Colon (tissue), 2 donors: Measurements from ENCODE around the gene OR13A1.
"Not testable (repeated sequence)": the region's sequence is repeated elsewhere in the genome, so short reads cannot be mapped to it uniquely, and the experiment has no call there.

Source experiments
- FAIRE-seq: peaks from 2 replicates; lab custom pipeline; 2012; peaks lifted over from hg19 to GRCh38; lab: Jason Lieb, UNC
- donor health status: control.
- donor health status: control.

The OR13A1 gene

DNA sequence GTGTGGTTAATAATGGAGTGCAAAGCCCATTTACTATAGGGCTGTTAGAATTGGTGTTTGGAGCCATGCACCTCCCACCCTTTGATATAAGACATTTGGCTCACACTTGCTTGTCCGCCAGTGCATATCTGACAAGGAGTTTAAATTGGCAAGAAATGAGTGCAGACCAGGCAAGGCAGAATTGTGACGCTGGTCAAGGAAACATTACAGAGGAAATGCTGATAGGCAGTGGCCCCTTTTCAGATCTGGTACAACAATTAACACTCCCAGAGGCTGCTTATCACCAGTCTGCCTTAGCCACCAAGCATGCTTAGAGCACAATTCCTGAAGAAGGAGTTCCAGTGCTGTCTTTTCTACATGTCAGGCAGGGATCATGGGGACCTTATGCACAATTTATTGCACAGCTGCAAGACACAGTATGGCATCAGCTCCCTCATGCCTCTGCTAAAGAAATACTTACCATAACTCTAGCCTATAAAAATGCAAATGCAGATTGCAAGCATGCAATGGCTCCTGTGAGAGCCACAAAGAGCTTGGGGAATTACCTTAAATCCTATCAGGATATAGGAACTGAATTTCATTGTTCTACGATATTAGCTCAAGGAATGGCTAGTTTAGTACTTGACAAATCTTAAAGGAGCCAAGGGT lies 35.2 kb downstream of the OR13A1 start:
- FAIRE-seq: no peak

DNA sequence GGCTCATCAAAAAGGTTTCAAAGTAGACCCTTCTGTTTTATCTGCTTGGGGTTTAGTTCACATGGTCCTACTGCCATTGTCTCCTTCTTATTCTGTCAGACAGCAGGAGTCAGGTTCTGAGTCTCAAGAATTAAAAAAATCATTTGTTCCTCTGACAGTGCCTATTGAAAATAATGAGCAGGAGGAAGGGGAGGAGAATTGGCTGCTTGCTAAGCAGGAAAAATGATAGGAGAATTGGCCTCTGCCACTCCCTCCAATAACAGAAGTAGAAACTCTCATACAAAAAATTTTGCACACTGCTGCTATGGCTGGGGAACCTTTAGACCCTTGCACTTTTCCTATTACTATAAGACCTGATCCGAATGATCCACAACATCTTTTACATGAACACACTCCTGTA lies 35.7 kb downstream of the OR13A1 start:
- no peak for FAIRE-seq

DNA sequence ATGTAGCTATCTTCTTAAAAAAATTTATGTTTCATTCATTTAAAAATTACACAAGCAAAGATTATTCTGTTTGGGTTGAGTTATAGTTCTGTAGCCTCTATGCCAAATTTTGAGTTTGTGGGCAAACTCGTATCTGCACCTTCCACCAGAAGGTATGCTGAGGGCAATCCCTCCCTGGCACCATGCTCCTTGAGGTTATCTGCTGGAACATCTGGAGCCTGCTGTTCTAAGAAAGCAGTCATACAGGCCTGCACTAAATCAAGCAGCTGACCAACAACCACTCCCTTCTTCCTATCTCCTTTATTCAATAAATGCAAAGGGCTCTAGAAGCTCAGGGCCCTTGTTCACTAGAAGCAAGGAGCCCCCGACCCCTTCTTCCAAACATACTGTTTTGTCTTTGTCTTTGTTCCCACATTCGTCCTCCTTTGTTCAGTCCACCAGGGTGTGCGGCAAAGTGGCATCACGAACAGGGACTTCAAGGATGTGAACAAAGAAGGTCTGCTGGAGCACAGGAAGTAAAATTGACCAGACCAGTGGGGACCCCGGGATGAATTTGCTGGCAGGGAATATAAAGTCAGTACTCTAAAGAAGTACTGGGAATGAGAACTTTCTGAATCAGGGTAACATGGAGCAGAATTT lies 36.4 kb downstream of the OR13A1 start:
- no peak for FAIRE-seq

DNA sequence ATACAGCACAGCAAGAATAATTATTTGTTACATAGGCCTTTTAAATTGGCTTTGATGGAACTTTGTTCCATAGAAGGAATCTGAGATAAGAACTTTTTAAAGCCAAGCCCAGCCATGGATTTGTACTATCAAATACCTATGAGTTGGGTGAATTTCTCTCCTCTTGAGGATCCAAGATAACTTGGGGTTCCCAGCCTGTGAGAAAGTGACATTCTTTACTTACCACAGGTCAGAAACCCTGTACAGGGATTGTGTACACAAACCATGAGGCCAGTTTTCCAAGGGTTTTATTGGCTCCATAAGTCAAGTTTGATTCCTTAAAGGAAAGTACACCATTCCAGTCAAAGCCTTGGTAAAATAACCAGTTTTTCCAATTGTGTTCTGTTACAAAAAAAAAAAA lies 39.3 kb downstream of the OR13A1 start:
- FAIRE-seq: not testable (repeated sequence)

DNA sequence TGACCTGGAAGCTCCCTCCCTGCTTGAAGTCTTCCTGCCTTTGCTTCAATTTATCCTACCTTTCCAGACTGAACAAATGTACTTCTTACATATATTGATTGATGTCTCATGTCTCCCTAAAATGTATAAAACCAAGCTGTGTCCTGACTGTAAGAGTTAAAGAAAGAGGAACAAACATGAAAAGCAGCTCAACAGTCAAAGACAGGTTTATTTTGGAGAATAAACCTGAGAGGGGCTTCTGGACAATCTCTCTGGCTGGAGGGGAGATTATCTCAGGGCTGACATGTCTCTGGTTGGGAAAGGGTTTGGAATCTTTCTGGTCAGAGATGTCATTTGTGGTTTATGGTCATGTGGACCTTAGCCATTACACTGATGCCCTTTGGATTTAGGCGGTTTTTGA lies 41.0 kb downstream of the OR13A1 start:
- no peak for FAIRE-seq

DNA sequence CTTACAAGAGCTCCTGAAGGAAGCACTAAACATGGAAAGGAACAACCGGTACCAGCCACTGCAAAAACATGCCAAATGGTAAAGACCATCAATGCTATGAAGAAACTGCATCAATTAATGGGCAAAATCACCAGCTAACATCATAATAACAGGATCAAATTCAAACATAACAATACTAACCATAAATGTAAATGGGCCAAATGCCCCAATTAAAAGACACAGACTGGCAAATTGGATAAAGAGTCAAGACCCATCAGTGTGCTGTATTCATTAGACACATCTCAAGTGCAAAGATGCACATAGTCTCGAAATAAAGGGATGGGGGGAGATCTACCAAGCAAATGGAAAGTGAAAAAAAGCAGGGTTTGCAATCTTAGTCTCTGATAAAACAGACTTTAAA lies 47.6 kb downstream of the OR13A1 start:
- FAIRE-seq: not testable (repeated sequence)

DNA sequence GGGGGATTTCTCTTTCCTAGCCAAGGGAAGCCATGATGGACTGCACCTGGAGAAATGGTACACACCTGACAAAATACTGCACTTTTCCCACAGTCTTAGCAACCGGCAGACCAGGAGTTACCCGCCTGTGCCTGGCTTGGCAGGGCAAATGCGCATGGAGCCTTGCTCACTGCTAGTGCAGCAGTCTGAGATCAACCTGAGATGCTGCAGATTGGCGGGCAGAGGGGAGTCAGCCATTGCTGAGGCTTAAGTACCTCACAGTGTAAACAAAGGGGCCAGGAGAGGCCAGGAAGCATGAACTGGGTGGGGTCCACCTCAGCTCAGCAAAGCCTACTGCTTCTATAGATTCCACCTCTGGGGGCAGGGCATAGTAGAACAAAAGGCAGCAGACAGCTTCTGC lies 49.4 kb downstream of the OR13A1 start:
- no peak for FAIRE-seq

DNA sequence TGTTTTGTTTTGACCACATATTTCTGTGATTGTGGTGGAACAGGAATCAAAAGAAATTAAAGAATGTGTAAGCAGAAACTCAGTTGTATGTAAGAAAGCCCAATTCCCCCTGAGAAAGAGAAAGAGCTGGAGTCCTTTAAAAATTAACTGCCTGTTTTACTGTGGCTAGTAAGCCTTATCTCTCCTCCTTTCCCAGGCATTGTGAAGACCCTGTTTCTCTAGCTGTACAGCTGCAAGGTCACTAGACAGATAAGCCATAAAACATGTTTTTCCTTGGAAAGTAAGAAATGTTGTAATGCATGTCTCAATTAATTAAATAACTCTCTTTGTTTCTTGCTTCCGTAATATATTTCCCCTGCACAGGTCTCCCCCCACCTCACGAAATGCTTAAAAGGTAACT lies 53.5 kb downstream of the OR13A1 start:
- no peak for FAIRE-seq

DNA sequence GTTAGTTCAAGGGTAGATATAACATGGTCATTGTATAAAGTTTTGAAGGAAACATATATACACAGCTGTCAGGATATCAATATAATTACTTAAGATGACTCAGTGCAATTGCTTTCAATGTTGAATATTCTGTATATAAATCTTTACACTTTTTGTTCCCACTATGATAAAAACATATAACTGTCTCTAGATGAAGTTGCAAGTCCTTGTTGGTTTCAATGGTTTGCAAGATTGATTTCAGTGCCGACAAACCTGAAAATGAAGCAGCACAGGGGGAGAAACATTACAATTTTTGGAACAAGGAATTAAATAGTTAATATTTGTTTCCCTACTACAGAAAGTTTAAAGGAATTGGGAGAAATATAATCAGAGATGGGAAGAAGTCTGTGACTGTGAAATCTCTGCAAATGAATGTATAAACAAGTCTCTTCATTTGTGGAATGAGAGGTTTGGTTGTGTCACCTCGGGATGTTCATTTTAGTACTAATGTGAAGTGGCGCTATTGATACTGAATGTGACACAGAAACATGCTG lies 54.1 kb downstream of the OR13A1 start:
- no peak for FAIRE-seq

DNA sequence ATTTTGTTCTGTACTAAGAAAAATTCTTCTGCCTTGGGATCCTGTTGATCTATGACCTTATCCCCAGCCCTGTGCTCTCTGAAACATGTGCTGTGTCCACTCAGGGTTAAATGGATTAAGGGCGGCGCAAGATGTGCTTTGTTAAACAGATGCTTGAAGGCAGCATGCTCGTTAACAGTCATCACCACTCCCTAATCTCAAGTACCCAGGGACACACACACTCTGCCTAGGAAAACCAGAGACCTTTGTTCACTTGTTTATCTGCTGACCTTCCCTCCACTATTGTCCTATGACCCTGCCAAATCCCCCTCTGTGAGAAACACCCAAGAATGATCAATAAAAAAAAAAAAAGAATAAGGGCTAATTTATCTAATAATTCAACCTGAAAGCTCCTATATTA lies 54.8 kb downstream of the OR13A1 start:
- FAIRE-seq: not testable (repeated sequence)

DNA sequence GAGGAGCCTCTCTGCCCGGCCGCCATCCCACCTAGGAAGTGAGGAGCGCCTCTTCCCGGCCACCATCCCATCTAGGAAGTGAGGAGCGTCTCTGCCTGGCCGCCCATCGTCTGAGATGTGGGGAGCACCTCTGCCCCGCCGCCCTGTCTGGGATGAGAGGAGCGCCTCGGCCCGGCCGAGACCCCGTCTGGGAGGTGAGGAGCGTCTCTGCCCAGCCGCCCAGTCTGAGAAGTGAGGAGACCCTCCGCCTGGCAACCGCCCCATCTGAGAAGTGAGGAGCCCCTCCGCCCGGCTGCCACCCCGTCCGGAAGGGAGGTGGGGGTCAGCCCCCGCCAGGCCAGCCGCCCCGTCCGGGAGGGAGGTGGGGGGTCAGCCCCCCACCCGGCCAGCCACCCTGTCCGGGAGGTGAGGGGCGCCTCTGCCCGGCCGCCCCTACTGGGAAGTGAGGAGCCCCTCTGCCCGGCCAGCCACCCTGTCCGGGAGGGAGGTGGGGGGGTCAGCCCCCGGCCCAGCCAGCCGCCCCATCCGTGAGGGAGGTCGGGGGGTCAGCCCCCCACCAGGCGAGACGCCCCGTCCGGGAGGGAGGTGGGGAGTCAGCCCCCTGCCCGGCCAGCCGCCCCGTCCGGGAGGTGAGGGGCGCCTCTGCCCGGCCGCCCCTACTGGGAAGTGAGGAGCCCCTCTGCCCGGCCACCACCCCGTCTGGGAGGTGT lies 55.5 kb downstream of the OR13A1 start:
- not testable (repeated sequence) for FAIRE-seq

DNA sequence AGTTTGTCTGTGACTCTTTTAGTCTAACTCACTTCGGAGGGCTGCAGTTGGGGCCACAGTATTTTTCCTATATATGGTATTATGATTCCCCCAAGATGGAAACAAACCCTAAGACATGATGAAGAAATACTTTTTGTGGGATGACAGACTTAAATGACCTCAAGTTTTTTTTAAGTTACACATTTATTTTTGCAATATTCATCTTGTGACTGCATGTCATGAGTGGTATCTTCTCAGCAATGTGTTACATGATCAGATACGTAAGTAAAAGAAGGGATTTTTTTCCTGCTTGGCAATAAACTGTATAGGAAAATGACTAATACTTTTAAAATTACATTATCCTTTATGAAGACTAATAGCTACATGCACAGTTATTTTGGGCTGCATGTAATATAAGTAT lies 57.8 kb downstream of the OR13A1 start:
- FAIRE-seq: no peak

DNA sequence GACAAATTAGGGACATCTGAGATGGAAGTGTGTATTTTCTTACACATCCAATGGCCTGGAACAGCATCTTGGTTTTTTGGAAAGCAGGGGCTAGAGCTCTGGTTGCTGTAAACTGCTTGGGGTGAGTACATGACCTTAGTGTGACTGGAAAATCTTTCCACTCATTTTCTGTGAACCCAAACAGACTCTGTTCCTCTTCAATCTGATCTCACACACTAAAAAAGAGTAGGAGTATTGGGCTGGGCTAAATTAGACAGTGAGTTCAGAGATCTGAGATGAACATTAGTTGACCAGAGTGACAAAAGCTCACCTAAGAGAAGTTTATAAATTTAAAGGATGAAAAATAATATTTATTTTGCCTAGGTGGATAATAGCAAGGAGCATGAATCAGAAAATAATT lies 59.2 kb downstream of the OR13A1 start:
- FAIRE-seq: no peak

DNA sequence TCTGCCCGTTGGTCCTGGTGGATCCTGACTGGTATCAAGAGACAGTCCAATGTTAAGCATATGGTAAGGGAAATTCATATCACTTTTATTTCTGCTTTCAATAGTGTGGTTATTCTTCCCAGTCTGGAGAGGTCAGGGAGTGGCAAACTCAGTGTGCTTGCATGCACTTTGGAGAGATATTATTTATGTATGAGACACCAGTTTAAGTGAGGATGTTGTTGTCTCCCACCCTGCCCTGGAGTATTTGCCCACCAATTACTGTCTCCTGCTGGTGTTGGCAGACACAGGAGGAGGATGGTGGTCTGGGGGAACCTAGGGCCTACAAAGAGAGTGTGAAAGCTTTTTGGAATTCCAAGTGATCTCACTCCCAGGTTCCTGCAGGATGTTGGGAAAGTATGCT lies 59.7 kb downstream of the OR13A1 start:
- FAIRE-seq: no peak

DNA sequence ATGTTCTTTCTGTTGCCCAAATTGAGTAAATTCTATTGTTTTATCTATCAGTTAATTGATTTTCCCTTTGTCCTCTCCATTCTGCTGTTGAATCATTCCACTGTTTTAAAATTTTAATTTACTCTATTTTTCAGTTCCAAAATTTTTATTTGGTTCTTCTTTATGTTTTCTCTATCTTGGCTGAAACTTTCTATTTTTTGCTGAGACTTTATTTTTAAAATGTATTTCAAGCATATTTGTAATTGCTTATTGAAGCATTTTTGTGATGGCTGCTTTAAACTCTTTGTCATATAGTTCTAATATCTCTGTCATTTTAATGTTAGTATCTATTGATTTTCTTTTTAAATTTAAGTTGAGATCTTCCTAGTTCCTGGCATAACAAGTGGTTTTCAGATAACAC lies 60.5 kb downstream of the OR13A1 start:
- no peak for FAIRE-seq

DNA sequence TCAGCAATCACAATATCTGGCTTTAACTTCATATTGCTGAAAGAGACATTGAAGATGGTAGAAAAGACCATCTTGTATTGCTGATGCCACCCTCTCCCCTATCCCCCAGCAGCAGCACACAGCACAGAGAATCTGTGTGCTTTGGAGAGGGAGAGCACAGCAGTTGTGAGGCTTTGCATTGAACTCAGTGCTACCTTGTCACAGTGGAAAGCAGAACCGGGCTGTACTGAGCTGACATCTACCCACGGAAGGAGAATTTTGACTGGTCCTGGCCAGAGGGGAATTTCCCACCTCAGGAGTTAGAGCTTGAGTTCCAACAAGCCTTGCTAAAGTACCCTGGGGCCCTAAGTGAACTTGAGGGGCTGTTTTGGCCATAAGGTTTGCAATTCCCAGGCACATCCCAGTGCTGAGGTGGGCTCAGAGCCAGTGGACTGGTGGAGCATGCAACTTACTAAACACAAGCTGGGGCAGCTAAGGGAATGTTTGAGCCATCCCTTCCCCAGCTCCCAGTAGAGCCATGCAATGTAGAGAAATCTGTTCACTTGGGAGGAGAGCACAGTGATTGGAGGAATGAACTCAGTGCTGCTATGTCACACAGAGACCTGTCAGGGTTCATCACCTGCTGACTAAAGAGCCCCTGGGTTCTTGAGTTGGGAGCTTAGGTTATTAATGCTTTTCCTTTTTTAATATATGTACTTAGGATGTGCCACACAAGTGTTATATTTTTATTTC lies 62.1 kb downstream of the OR13A1 start:
- FAIRE-seq: no peak
